HG03432 (cell line): ENCODE data around the gene LRRIQ3.
"Not testable (repeated sequence)": the region's sequence is repeated elsewhere in the genome, so short reads cannot be mapped to it uniquely, and the experiment has no call there.

Source experiments
- ATAC-seq: cut with Tn5 transposase; IDR thresholded peaks from one replicate; pipeline ENCODE4 v1.9.1; 2021; ENCODE audit warnings: mild to moderate bottlenecking, moderate library complexity; ENCODE audit not compliant: unreplicated experiment

LRRIQ3 gene, protein sequence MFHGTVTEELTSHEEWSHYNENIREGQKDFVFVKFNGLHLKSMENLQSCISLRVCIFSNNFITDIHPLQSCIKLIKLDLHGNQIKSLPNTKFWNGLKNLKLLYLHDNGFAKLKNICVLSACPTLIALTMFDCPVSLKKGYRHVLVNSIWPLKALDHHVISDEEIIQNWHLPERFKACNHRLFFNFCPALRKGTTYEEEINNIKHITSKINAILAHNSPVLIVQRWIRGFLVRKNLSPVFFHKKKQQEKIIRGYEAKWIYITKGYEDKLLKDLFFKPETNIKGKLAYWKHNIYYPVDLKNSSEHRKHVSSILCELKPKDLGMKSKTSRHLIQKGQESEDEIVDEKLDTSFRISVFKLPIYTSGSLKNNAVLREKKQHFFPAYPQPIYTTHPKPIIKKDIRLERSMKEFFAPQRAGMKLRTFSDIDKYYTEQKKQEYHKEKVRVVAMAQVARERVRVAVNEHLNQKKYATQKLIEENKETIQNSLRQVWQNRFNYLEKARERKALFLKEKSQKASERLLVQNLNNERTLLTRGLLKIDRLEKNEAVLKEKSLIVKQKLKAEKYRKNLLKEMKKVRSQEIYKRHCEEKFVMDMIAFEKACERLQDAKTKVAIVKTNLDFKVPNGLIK

DNA sequence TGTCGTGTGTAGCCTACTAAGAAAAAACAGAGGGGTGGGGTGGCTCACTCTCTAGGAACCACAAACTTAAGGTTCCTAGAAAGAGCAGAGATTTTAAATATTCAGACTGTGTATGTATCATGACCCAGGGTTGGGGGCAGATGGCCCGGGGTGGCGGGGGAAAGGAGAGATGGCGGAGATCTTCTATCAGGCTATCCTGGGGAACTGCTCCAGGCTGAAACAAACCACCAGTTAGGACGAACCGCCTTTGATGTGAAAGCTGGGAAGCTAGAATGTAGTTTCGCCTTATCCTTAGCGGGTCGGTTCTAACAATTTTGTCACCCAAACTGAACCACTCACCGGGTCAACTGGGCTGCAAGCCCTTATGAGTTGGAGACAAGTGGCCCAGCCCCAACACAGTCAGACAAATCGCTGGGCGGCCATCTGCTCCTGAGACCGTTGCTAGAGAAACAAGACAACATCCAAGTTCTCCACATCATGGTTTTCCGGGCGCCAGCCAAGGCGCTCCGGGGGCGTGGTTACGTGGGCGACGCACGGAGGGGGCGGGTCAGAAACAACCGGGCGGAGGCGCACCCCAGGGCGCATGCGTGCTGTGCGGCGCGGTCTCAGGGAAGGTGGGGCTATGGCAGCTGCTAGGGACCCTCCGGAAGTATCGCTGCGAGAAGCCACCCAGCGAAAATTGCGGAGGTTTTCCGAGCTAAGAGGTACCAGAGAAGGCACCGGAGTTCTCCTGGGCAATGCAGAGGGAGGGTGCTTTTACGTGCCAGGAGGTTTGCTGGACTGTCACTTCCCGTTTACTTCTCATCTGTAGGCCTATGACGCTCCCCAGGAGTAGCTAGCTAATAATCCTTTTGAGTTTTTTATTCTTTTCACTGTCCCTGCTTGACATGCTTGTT is at the start of gene LRRIQ3, which contains the start of gene FPGT:
TSS of gene LRRIQ3 (minus strand) at position 520 of the 896 bp plus-strand sequence. CDS start 14,492 bp downstream, outside the sequence.
TSS of gene FPGT (plus strand) at position 586 of the 896 bp plus-strand sequence. CDS start at position 623, 37 bp downstream.
- ATAC-seq: peak; percentile 97

DNA sequence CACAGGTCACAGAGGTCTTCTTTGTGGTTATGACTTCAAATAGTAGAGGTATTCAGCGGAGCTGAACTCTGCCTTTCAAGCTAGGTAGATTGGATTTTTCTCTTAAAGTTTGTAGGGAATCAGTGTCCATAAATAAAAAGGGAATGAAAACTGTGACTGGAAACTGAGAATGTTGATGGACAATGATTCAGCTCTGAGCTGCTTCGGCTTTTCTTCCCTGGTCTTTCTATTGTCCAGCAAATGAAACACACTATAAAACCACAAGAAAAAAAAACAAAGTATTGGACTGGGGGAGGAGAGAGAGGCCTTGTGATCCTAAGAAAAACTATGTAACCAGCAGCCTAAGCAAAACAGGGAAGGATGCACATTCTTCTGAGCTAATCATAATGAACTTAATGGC is 48.3 kb upstream of the LRRIQ3 start:
- no peak for ATAC-seq

DNA sequence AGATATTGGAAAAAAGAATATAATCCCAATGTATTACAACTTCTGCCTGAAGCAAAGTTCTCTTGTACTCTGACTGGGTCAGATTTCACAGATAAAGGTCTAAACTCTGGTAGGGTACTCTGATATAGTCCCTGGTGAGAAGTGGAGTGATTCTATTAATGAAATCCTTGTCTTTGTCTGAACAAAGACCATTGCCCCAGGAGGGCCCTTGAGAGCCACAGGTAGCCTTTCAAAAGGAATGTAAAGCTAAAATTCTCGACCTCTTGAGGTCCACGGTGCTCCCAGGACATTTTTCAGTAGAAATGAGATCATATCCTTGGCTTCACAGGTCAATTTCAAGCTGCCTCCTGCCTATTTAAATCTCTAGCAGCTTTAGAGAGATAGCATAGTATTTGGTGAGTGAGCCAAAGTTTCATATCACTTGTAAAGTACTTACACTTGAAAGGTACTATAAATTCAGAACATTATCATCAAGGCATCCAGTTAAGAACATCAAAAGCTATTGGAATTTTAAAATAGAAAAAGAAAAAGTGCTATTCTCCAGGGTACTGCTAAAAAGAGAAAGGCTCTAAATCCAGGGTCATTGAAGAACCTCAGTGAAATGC is 47.3 kb upstream of the LRRIQ3 start:
- ATAC-seq: no peak

DNA sequence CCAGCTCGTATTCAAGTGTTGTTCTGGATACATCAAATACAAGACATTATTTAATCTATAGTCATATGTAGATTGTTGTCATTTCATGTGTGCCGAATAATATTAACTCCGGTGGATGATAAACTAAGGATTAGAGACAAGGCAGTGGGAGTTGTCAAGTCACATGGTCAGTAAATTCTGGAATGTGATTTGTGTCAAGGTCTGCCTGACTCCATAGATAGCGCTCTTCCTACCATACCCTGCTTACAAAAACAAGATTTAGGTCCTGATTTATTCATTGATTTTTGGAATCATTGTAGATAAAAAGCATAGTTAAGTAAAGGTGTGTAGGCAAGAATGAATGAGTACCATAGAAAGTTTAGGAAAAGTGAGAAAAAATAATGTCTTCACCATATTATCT is 39.8 kb upstream of the LRRIQ3 start:
- ATAC-seq: no peak

DNA sequence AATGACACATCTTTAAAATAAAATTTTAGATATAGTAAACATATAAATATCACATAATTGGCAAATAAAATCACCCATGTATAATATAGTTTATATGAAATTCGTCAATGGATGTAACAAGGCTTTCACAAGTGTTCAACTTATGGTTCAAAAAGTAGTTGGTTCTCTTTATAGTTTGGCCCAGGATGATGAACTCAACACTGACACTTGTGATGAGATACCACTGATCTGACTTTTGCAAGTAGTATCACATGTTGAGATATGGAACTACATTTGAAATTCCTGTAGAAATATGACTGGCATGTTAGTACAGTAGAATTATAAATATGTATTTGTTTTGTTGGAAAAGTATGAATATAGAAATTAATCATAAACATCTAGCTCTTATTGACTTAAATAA is 39.1 kb upstream of the LRRIQ3 start:
- ATAC-seq: no peak

DNA sequence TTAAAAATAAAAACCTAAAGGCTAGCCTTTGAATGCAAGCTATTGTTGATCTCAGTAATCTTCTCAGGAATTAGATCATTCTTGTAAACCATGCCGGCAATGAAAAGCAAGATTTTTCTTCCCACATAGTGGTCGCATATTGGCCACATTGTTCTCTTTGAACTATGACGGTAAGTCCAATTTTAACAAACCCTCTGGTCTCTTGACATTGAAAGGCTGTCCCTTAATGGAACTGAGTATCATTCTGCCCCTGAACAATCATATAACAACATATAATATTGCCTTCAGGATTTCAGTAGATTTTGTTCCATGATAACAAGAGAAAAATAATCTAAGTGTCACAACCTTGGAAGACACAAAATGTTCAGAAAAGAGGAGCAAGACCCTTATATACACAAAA is 38.5 kb upstream of the LRRIQ3 start:
- ATAC-seq: no peak

DNA sequence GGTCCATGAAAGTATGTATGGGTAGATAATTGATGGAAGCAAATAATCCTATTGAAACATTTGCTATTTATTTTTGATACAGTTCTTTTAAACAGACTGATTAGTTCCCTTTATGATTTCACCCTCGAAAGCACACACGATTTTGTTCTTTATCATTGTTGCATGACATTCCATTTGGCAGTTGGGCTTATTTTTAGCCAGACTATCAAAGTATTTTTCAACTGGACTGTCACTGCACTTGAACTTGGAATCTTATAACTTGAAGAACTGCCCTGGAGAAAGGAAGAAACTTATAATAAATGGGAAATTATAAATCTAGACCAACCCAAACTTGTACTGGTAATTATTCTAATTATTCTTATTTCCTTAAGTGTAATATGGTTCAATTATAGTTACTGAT is 37.2 kb upstream of the LRRIQ3 start, which contains the start of gene TNNI3K:
TSS of gene TNNI3K (plus strand) at position 235 of the 400 bp plus-strand sequence. CDS start at position 300, 65 bp downstream.
- no peak for ATAC-seq

DNA sequence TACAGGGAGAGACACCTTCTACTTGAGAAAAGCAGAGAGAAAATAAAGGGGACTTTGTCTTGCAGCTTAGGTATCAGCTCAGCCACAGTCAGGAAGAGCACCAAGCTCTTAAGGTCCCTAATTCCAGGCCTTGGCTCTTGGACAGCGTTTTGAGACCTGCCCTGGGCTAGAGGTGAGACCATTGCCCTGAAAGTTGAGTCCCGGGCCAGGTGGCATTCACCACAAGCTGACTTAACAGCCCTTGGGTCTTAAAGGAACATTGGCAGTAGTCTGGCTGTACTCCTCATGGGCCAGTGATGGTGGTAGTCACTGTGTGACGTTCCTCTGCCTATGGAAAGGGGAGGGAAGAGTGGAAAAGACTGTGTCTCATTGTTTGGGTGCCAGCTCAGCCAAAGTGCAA is 25.5 kb upstream of the LRRIQ3 start:
- ATAC-seq: no peak

DNA sequence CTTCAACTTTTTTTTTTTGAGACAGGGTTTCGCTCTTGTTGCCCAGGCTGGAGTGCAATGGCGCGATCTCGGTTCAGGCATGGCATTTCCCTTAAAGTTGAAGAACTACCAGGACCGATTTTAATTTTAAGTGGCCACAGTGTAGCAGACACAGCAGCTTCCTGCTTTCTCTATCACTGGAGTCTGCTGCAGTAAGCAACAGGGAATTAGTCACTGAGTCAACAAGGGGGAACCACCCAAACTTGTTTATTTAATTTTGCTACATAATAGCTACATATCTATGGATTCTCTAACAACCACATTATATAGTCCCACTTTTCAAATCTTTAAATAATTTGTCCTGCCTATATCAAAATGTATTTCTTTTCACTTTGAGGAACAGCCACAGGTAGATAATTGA is 24.7 kb upstream of the LRRIQ3 start:
- ATAC-seq: no peak

DNA sequence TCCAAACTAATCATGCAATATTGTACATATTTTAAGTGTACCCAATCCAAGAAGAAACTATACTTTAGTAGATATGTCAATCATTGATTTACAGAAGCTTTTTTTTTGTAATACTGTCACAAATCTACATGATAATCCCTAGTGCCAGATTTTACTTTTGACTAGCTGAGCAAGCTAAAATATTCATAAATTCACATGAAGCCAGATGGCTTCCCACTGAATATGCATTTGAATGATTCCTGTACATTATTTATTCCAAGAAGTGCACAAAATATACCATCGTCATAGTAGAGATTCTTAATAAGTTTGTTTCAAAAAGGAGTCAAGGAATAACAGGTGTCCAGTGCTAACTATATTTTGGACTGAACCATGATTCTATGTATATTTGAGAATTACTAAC is 17.3 kb upstream of the LRRIQ3 start:
- no peak for ATAC-seq

DNA sequence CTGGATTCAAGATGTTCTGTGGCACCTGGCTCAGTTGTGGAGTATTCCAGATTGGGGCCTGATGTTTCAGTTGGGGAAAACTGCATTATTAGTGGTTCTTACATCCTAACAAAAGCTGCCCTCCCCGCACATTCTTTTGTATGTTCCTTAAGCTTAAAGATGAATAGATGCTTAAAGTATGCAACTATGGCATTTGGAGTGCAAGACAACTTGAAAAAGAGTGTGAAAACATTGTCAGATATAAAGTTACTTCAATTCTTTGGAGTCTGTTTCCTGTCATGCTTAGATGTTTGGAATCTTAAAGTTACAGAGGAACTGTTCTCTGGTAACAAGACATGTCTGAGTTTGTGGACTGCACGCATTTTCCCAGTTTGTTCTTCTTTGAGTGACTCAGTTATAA is 7.3 kb upstream of the LRRIQ3 start:
- ATAC-seq: no peak

DNA sequence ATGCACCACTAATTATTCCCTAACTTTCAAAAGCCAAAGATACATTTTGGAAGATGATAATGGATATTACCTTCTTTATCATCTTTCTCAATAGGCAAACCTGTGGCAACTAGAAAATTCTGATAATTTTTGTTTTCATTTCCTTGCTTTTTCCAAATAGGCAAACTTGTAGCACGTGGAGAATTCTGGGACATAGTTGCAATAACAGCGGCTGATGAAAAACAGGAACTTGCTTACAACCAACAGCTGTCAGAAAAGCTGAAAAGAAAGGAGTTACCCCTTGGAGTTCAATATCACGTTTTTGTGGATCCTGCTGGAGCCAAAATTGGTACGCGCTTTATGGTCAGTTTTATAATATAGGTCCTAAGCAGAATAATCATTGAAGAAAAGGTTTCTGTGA is 1.5 kb upstream of the LRRIQ3 start:
- no peak for ATAC-seq

DNA sequence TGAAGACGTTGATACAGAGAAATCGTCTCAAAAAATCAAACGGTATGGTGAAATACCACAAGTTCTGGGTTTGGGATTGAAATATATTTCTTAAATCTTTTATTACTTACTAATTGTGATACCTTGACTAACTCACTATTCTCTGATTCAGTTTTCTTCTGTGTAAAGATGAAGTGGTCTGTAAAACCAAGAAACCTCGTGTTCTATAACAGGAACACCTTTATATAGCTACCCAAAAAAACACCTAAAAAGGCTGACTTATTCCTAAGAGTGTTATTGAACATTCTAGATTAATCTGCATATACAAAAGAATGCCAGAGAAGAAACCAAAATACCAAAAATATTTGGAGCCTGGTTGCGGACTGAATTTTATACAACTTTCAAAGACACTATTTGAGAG is 721 bp downstream of the LRRIQ3 start:
- no peak for ATAC-seq

DNA sequence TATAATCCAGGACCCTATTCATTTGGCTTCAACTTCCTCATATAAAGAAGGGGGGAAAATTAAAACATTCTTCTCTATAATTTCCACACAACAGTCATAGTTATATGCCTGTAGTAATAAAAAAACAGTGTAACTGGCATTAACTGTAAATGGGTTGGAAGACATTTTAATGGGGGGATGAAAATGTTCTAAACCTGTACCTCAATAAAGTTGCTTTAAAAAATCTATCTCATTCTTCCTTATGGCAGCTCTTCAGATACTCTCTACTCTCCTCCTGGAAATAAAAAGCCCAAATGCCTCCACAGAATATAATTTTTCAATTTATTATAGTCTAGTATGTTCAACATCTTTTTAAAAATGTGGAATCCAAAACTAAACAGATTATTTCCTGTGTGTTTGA is 2.6 kb downstream of the LRRIQ3 start:
- ATAC-seq: no peak

DNA sequence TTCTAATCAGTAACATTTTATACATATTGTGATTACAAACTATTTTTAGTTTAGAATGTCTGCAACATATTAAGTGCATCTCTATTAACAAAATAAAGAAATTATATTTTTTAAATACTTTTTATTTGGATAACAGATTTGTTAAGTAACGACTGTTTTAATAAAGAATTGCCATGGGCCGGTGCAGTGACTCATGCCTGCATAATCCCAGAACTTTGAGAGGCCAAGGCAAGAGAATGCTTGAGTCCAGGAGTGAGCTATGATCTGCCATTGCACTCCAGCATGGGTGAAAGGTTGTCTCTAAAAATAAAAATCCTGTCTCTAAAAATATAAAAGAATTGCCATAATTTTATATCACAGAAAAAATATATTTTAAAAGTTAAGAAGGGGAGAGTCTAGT is 4.1 kb downstream of the LRRIQ3 start:
- ATAC-seq: no peak

DNA sequence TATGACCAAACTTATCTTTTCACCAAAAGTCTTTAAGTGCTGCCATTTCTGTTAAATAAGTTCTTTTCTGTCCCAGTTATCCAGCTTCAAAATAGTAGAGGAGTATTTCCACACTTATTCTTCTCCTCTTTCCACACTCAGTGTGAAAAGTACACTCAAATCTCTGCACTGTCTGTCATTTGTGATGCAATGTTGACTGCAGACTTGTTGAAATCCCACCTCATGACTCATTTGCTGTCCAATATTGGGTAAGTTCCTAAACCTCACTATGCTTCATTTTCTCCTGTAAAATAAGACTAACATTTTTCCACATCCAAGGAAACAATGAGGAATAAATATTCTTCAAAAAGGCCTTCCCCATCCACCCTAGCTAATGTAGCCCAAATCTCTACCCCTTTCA is 17.5 kb downstream of the LRRIQ3 start:
- ATAC-seq: no peak

DNA sequence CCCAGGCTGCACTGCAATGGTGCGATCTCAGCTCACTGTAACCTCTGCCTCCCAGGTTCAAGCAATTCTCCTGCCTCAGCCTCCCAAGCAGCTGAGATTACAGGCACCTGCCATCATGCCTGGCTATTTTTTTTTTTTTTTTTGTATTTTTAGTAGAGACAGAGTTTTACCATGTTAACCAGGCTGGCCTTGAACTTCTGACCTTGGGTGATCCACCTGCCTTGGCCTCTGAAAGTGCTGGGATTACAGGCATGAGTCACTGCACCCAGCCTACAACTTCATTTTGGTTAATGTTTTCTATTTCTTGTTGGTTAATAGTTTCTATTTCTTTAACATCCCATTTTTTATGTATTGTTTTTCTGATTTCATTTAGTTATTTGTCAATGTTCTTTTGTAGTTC is 23.6 kb downstream of the LRRIQ3 start:
- ATAC-seq: not testable (repeated sequence)

DNA sequence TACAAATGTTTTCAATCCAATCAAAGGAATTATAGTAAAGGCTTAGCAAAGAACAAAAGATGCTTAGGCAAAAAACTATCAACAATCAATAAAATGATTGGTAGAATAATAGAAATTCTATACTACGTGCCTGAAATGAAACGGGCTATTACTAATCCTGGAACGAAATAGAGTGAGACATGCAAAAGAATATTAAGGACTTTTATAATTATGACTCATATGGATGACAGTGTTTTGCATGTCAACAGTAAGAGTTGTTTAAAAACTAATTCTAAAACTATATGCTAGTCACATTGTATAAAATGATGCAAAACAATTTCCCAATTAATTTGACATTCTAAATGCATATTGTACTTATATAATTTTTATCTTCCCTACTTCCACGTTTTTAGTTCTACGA is 35.6 kb downstream of the LRRIQ3 start:
- no peak for ATAC-seq

DNA sequence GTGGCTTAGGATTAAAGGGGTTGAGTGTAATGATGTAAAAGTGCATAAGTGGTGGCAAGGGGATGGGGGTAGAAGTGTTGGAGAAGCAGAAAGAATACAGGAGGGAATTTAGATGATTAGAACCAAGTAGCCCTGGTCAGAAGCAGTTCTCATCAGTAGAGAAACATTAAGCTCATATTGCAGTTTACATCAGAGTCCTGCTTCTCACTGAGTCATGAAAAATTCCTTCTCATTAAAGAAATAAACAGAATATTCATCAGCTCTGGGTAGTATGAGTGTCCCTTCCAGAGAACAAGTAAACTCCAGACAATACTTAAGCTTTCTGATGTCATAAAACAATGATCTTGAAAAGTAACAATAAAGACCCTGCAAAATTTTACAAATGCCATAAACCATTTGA is 36.5 kb downstream of the LRRIQ3 start:
- ATAC-seq: no peak

DNA sequence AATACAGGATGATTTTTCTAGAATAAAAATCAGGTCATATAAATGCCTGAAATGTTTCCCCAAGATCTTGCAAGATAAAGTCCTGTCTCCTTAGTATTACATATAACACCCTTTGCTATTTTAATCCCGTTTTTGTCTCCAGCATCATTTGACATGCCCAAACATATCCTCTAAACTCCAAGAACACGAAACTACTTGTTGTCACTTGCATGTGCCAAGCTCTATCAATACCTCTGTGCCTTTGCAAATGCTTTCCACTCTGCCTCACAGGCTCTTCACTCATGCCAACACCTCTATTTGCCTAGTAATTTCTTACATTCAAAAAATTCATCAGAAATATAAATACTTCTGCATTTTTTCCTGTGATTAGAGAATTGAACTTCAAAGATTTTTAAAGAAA is 37.9 kb downstream of the LRRIQ3 start:
- no peak for ATAC-seq

DNA sequence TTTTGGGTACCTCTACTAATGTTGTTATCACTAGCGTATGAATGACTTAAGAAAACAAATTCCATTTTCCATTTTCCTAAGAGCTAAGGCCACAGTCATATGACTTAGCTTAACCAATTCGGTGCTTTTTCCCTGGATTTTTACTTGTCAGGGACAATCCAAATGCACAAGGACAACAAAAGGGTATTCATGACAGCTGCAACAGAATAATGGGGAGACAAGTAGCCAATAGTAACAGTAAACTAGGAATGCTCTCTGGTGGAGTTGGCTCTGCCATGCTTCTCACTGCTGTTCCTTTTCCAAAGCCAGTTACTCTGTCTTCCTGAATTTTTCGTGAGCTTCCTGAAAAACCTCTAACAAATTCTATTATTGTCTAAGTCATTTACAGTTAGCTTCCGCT is 52.9 kb downstream of the LRRIQ3 start:
- no peak for ATAC-seq
